HEK293 (cell line): ENCODE results near the gene MS4A1.

Experiments
- SETDB1 ChIP-seq: IDR thresholded peaks from one replicate; pipeline ENCODE4 v1.6.1; 2017; ENCODE audit warnings: mild to moderate bottlenecking, low read length, moderate library complexity, mixed read lengths; ENCODE audit not compliant: insufficient read length
- ZBTB21 ChIP-seq: fragments of 450-650 bp; formaldehyde crosslinking; IDR thresholded peaks from 2 replicates; pipeline ENCODE4 v1.5.1; 2017; ENCODE audit warnings: missing biosample characterization, missing genetic modification characterization
- ZBTB8A ChIP-seq: fragments of 450-650 bp; formaldehyde crosslinking; IDR thresholded peaks from 2 replicates; pipeline ENCODE4 v1.5.1; 2016; ENCODE audit warnings: missing biosample characterization, missing genetic modification characterization
- ZNF114 ChIP-seq: fragments of 450-650 bp; formaldehyde crosslinking; IDR thresholded peaks from 2 replicates; pipeline ENCODE4 v1.5.0; 2017; ENCODE audit warnings: missing biosample characterization, missing genetic modification characterization
- ZNF621 ChIP-seq: fragments of 450-650 bp; formaldehyde crosslinking; IDR thresholded peaks from 2 replicates; pipeline ENCODE4 v1.5.1; 2017; ENCODE audit warnings: missing biosample characterization, missing genetic modification characterization
- ZNF658 ChIP-seq: fragments of 450-650 bp; formaldehyde crosslinking; IDR thresholded peaks from 2 replicates; pipeline ENCODE4; 2016; ENCODE audit warnings: missing biosample characterization, missing genetic modification characterization
- ZNF660 ChIP-seq: fragments of 450-650 bp; IDR thresholded peaks from 2 replicates; pipeline ENCODE4 v1.5.1; 2018; ENCODE audit warnings: missing biosample characterization, mild to moderate bottlenecking, missing genetic modification characterization
- ZNF701 ChIP-seq: fragments of 450-650 bp; formaldehyde crosslinking; IDR thresholded peaks from 2 replicates; pipeline ENCODE4 v1.5.1; 2016; ENCODE audit warnings: missing biosample characterization, missing genetic modification characterization
- TF ChIP-seq, protein P1 (sequence below): fragments of 450-650 bp; formaldehyde crosslinking; IDR thresholded peaks from 2 replicates; pipeline ENCODE4 v1.5.1; 2016; ENCODE audit warnings: missing biosample characterization, missing genetic modification characterization
- TF ChIP-seq, protein P2 (sequence below): fragments of 450-650 bp; formaldehyde crosslinking; IDR thresholded peaks from 2 replicates; pipeline ENCODE4 v1.5.1; 2016; ENCODE audit warnings: missing biosample characterization, missing genetic modification characterization
- TF ChIP-seq, protein P3 (sequence below): fragments of 450-650 bp; formaldehyde crosslinking; IDR thresholded peaks from 2 replicates; pipeline ENCODE4 v1.5.1; 2017; ENCODE audit warnings: missing biosample characterization, missing genetic modification characterization
- TF ChIP-seq, protein P4 (sequence below): fragments of 450-650 bp; formaldehyde crosslinking; IDR thresholded peaks from 2 replicates; pipeline ENCODE4 v1.5.1; 2016; ENCODE audit warnings: missing biosample characterization, missing genetic modification characterization, low read depth
- TF ChIP-seq, protein P5 (sequence below): fragments of 450-650 bp; formaldehyde crosslinking; IDR thresholded peaks from 2 replicates; pipeline ENCODE4 v1.5.1; 2016; ENCODE audit warnings: missing biosample characterization, missing genetic modification characterization

DNA sequence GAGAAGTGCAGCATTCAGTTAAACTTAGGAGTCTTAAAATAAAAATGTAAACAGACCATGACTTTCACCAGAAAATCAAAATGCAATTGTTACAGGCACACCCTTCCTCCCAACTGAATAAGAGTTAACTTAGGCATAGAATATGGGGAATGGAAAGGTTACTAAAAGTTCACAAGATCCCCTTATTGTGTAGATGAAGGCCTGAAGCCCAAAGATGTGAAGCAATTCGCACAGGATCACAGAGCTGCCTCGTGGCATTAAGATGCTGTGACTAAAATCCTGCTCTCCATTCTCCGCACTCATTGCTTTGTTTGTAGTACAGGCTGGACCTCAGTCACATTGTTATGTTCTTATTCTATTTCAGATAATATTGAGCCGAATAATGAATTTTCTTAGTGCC, 22.2 kb upstream of the MS4A1 start:
- TF ChIP-seq, protein P1, sequence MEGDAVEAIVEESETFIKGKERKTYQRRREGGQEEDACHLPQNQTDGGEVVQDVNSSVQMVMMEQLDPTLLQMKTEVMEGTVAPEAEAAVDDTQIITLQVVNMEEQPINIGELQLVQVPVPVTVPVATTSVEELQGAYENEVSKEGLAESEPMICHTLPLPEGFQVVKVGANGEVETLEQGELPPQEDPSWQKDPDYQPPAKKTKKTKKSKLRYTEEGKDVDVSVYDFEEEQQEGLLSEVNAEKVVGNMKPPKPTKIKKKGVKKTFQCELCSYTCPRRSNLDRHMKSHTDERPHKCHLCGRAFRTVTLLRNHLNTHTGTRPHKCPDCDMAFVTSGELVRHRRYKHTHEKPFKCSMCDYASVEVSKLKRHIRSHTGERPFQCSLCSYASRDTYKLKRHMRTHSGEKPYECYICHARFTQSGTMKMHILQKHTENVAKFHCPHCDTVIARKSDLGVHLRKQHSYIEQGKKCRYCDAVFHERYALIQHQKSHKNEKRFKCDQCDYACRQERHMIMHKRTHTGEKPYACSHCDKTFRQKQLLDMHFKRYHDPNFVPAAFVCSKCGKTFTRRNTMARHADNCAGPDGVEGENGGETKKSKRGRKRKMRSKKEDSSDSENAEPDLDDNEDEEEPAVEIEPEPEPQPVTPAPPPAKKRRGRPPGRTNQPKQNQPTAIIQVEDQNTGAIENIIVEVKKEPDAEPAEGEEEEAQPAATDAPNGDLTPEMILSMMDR (tag by site-specific recombination), result no peak
- TF ChIP-seq ZNF621 (no peak), ZNF701 (tag by site-specific recombination) (no peak), ZBTB21 (tag by site-specific recombination) (no peak), SETDB1 (no peak), ZNF114 (tag by site-specific recombination) (no peak), ZNF660 (no peak), ZNF658 (no peak), ZBTB8A (tag by site-specific recombination) (no peak)
- TF ChIP-seq, protein P2, sequence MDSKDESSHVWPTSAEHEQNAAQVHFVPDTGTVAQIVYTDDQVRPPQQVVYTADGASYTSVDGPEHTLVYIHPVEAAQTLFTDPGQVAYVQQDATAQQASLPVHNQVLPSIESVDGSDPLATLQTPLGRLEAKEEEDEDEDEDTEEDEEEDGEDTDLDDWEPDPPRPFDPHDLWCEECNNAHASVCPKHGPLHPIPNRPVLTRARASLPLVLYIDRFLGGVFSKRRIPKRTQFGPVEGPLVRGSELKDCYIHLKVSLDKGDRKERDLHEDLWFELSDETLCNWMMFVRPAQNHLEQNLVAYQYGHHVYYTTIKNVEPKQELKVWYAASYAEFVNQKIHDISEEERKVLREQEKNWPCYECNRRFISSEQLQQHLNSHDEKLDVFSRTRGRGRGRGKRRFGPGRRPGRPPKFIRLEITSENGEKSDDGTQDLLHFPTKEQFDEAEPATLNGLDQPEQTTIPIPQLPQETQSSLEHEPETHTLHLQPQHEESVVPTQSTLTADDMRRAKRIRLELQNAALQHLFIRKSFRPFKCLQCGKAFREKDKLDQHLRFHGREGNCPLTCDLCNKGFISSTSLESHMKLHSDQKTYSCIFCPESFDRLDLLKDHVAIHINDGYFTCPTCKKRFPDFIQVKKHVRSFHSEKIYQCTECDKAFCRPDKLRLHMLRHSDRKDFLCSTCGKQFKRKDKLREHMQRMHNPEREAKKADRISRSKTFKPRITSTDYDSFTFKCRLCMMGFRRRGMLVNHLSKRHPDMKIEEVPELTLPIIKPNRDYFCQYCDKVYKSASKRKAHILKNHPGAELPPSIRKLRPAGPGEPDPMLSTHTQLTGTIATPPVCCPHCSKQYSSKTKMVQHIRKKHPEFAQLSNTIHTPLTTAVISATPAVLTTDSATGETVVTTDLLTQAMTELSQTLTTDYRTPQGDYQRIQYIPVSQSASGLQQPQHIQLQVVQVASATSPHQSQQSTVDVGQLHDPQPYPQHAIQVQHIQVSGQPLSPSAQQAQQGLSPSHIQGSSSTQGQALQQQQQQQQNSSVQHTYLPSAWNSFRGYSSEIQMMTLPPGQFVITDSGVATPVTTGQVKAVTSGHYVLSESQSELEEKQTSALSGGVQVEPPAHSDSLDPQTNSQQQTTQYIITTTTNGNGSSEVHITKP (tag by site-specific recombination), result no peak
- TF ChIP-seq, protein P3, sequence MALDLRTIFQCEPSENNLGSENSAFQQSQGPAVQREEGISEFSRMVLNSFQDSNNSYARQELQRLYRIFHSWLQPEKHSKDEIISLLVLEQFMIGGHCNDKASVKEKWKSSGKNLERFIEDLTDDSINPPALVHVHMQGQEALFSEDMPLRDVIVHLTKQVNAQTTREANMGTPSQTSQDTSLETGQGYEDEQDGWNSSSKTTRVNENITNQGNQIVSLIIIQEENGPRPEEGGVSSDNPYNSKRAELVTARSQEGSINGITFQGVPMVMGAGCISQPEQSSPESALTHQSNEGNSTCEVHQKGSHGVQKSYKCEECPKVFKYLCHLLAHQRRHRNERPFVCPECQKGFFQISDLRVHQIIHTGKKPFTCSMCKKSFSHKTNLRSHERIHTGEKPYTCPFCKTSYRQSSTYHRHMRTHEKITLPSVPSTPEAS (tag by site-specific recombination), result no peak
- TF ChIP-seq, protein P4, sequence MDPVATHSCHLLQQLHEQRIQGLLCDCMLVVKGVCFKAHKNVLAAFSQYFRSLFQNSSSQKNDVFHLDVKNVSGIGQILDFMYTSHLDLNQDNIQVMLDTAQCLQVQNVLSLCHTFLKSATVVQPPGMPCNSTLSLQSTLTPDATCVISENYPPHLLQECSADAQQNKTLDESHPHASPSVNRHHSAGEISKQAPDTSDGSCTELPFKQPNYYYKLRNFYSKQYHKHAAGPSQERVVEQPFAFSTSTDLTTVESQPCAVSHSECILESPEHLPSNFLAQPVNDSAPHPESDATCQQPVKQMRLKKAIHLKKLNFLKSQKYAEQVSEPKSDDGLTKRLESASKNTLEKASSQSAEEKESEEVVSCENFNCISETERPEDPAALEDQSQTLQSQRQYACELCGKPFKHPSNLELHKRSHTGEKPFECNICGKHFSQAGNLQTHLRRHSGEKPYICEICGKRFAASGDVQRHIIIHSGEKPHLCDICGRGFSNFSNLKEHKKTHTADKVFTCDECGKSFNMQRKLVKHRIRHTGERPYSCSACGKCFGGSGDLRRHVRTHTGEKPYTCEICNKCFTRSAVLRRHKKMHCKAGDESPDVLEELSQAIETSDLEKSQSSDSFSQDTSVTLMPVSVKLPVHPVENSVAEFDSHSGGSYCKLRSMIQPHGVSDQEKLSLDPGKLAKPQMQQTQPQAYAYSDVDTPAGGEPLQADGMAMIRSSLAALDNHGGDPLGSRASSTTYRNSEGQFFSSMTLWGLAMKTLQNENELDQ (tag by site-specific recombination), result no peak
- TF ChIP-seq, protein P5, sequence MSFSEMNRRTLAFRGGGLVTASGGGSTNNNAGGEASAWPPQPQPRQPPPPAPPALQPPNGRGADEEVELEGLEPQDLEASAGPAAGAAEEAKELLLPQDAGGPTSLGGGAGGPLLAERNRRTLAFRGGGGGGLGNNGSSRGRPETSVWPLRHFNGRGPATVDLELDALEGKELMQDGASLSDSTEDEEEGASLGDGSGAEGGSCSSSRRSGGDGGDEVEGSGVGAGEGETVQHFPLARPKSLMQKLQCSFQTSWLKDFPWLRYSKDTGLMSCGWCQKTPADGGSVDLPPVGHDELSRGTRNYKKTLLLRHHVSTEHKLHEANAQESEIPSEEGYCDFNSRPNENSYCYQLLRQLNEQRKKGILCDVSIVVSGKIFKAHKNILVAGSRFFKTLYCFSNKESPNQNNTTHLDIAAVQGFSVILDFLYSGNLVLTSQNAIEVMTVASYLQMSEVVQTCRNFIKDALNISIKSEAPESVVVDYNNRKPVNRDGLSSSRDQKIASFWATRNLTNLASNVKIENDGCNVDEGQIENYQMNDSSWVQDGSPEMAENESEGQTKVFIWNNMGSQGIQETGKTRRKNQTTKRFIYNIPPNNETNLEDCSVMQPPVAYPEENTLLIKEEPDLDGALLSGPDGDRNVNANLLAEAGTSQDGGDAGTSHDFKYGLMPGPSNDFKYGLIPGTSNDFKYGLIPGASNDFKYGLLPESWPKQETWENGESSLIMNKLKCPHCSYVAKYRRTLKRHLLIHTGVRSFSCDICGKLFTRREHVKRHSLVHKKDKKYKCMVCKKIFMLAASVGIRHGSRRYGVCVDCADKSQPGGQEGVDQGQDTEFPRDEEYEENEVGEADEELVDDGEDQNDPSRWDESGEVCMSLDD (tag by site-specific recombination), result no peak
